Mammary epithelial cell (primary cell): ENCODE measurements around the gene TEX11.

ENCODE experiments used
- EZH2 ChIP-seq: IDR thresholded peaks from 2 replicates; pipeline ENCODE4 v1.6.1; 2012; ENCODE audit warnings: low read length, inconsistent platforms, borderline replicate concordance
- TF ChIP-seq, protein P1 (sequence below), 2 donors: IDR thresholded peaks in 1 of 2; conservative IDR thresholded peaks in 1 of 2; 2 replicates each; pipeline ENCODE4 v1.5.1; 2011 to 2012; ENCODE audit warnings: inconsistent platforms in 2 of 2, low read length in 2 of 2, mild to moderate bottlenecking in 2 of 2, control low read depth in 1 of 2, low read depth in 1 of 2; ENCODE audit not compliant: insufficient read depth in 1 of 2; ENCODE audit errors: extremely low read depth in 1 of 2

GRCh38 chrX:70669120-70669519 lies 239.4 kb downstream of the TEX11 start:
- TF ChIP-seq, protein P1, sequence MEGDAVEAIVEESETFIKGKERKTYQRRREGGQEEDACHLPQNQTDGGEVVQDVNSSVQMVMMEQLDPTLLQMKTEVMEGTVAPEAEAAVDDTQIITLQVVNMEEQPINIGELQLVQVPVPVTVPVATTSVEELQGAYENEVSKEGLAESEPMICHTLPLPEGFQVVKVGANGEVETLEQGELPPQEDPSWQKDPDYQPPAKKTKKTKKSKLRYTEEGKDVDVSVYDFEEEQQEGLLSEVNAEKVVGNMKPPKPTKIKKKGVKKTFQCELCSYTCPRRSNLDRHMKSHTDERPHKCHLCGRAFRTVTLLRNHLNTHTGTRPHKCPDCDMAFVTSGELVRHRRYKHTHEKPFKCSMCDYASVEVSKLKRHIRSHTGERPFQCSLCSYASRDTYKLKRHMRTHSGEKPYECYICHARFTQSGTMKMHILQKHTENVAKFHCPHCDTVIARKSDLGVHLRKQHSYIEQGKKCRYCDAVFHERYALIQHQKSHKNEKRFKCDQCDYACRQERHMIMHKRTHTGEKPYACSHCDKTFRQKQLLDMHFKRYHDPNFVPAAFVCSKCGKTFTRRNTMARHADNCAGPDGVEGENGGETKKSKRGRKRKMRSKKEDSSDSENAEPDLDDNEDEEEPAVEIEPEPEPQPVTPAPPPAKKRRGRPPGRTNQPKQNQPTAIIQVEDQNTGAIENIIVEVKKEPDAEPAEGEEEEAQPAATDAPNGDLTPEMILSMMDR (conservative IDR thresholded peaks at IDR 0.05 in 1 of 2, IDR thresholded peaks at IDR 0.05 in 1 of 2; ENCODE audit: extremely low read depth in 1 of 2, insufficient read depth in 1 of 2, low read depth in 1 of 2, low read length in 2 of 2): no peak
- TF ChIP-seq EZH2: no peak
